T47D (cell line): ENCODE measurements around the gene TAL1.

Experiments used
- DNase-seq, 2 experiments: peaks; one replicate each; pipeline versions ENCODE4 v3.0.0 to v3.0.0-alpha.2; 2011 to 2012; ENCODE audit warnings: low read depth in 1 of 2, low spot score in 1 of 2
- JUND ChIP-seq: IDR thresholded peaks from 2 replicates; pipeline ENCODE4 v1.6.1; 2012; ENCODE audit warnings: low read depth
- in situ Hi-C: cut with HindIII; loops from 2 replicates; pipeline ENCODE4 v1.10.0; 2016; ENCODE audit warnings: low sequenced_read_pairs, low pct_unique_long_range_greater_than_20kb

The TAL1 gene

DNA sequence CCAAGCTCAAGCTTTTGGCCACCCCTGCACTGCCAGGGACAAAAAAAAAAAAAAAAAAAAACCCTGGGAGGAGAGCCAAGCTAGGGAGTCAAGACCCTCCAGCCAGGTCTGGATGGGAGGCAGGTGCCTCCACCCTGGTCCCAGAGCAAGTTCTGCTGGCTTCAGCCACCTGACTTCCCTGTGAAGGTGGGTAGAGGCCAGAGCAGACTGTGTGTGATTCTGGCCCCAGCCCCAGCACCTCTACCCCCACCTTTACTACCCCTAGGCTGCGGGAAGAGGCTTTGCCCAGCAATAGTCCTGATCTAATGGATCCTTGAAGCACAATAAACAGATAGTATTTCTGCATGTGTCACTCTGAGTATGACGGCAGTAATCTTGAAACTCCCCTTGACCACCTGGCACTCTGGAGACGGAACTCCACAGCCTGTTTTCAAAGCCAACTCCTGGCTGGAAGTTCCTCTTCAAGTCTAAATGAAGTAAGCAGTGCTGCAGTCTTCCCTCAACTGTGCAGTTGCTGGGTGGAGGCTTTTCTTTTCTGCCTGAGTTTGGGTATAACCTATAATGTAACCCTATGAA, 51.9 kb downstream of the TAL1 start:
- DNase-seq, result no peak
- no peak for TF ChIP-seq JUND
- in situ Hi-C loops, result no loop called here

DNA sequence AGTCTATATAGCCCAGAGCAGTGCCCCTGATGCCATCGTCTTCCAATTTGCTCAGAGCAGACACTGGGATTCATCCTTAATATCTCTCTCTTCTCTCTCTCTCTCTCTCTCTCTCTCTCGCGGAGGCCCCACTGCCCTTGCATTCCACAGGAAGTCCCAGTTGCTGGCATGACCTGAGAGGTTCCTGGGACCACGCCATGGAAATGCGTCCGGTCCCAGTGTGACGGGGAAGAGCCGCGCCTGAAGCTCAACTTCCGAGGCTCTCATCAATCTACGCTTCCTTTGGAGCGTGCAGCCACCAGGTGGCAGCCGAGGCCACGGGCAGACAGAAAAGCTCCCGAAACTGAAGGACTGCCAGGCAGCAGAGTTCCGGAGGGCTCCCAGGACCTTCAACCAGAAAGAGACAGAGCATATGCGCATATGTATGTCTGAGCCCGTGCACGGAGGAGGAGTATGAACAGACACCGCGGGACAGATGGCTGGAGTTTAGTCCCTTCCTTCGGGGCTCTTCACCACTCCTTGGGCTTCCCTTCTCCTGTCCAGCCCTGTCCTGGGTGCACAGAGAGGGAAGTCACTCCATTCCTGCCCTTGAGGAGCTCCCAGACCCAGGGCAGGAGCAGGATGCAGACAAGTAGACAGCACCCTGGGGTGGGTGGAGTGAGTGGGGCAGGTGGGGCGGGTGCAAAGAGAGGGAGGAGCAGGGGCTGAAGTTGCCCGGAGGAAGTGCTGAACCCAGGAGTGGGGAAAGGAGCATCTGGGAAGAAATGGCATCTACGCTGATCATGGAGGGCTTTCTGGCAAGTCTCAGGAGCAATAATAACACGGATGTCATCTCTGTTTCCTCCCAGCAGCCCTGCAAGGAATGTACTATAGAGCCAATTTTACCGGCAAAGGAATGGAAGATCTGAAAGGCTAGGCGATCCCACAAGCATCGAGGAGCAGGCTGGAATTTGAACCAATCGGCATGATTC, 52.7 kb downstream of the TAL1 start:
- in situ Hi-C loops, result no loop called here
- DNase-seq, result peak; percentile 53 to 94

DNA sequence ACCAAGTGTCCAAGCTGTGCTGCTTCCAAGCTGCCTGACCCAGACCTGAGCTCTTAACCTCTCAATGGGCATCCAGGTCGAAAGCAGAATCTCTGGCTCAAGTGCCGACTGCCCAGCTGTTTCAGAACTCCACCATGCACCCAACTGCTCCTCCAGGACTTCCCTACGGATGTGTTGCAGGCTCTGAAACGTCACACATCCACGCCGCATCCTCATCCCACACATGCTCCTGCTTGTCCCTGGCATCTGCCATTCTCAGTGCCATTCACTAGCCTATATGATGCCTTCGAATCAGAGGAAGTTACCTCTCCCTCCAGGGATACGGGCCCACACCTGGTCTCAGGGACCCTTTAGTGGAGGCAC, 53.4 kb downstream of the TAL1 start:
- no peak for DNase-seq
- in situ Hi-C loops, result no loop called here
- no peak for TF ChIP-seq JUND

More for the DNA sequence above, 52.7 kb downstream of the TAL1 start:
- no peak for TF ChIP-seq JUND

DNA sequence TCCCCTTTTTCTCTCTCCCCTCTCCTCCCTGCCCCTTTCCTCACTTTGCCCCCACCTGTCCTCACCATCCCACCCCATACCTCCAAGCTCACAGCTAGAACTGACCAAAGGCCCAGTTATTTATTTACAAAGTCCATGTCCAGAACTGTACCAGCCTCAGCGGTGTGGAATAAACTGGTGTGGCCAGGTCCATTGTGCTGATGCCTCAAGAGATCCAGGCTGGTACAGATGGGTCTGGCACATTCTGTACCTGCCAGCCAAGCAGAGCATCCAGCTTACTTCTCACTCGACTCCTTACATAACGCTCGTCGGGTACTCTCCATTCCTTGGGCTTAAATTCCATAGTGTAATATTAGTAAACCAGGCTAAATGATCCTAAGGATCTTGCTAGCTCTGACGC, 54.0 kb downstream of the TAL1 start:
- no peak for TF ChIP-seq JUND
- in situ Hi-C loops, result no loop called here
- no peak for DNase-seq

DNA sequence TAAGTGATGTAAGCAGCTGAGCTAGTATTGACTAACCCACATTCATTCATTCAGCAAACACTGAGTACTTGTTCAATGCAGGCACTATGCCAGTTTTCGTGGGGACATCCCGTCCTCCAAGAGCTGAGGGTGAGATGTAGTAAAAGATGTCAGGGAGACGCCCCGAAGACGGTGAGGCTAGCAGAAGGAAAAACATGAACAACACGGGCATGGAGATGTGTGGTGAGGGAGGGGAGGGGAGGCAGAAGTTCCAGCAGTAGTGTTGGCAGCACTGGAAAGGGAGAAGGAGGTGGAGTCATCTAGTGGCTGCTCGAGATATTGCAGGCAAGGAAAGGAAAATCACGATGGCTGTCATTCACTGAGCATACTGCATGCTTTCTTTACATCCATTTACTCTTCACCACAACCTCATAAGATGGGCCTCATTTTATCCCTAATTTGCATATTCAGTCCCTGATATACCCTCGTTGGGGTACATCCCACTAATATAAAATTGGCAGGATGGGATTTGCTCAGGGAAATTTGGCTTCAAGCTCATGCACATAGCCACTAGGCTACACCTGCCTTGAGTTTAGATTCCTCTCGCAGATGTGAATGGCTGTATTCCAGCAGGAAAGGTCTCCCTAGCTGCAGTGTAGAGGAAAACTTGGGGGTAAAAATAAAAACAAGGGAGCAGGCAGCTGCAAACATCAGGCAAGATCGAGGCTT, 56.6 kb downstream of the TAL1 start:
- peak; percentile 39 to 75 for DNase-seq
- no peak for TF ChIP-seq JUND
- in situ Hi-C loops, result no loop called here

DNA sequence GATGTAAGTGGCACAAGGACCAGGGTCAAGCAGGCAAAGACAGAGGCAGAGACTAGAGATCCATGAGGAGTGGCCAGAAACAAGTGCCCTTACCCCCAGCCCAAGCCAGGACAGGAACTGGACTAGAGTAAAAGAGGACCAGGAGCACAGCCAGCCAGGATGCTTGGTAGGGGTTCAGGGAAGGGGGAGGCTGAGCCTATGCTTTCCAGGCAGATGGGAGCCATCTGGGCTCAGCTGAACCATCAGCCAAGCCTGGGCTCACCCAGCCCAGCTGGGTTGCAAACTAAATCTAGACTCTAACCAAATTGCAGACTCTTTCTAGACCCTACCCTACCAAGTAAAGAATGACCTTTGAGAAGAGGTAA, 57.4 kb downstream of the TAL1 start:
- in situ Hi-C loops, result no loop called here
- no peak for TF ChIP-seq JUND
- DNase-seq, result no peak

DNA sequence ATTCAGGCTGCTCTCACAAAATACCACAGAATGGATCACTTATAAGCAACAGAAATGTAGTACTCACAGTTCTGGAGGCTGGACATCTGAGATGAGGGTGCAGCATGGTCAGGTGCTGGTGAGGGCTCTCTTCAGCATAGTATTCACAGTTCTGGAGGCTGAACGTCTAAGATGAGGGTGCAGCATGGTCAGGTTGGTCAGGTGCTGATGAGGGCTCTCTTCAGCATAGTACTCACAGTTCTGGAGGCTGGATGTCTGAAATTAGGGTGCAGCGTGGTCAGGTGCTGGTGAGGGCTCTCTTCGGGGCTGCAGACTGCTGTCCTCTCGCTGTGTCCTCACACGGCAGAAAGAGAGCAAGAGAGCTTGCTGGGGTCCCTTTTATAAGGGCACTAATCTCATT, 59.2 kb downstream of the TAL1 start:
- in situ Hi-C loops, result no loop called here
- TF ChIP-seq JUND, result no peak
- no peak for DNase-seq
